Measurements from ENCODE around the gene BTBD2. TPM values are rescaled to one million over a fixed set of nuclear protein-coding genes. Genes with fewer than 3 reads are reported as not detected.

BTBD2 gene
- total and polyA plus RNA-seq, 4 donors, result 7.4 to 25.1 (median 20.2) TPM

GRCh38 chr19:1952635-1953034 lies 62.9 kb downstream of the BTBD2 start:
- Histone ChIP-seq H3K27me3 (ENCODE audit: control insufficient read depth in 4 of 4, insufficient read depth in 4 of 4, low read length in 3 of 4) (no peaks in the 10 kb centered on the region), H3K4me3 (ENCODE audit: low read depth in 1 of 3, low read length in 3 of 3) (no peak overlapping the region), H3K4me1 (ENCODE audit: control insufficient read depth in 4 of 4, insufficient read depth in 4 of 4, low read length in 3 of 4) (no peaks in the 10 kb centered on the region), H3K27ac (ENCODE audit: low read depth in 1 of 2, low read length in 2 of 2) (no peak overlapping the region), H3K9ac (ENCODE audit: low read depth in 1 of 2, low read length in 2 of 2) (no peak overlapping the region), H3K36me3 (ENCODE audit: control insufficient read depth in 4 of 4, insufficient read depth in 3 of 4, low read depth in 1 of 4, low read length in 3 of 4) (peaks cover 0 to 11% (median 2%) of the 10 kb centered on the region in 4 donors), H3K9me3 (ENCODE audit: control insufficient read depth in 4 of 4, low read length in 3 of 4) (no peaks in the 10 kb centered on the region)
- no peak for TF ChIP-seq ATF3 (IDR thresholded peaks at IDR 0.05)
- TF ChIP-seq HNF4G (IDR thresholded peaks at IDR 0.05), result no peak
- TF ChIP-seq TAF1 (conservative IDR thresholded peaks at IDR 0.05), result no peak
- TF ChIP-seq HNF4A (conservative IDR thresholded peaks at IDR 0.05), result no peak
- no peak for TF ChIP-seq ZBTB33 (IDR thresholded peaks at IDR 0.05)
- no peak for TF ChIP-seq RAD21 (IDR thresholded peaks at IDR 0.05)
- TF ChIP-seq SP1 (IDR thresholded peaks at IDR 0.05), result no peak
- TF ChIP-seq EGR1 (IDR thresholded peaks at IDR 0.05; ENCODE audit: low read depth in 2 of 2), result no peak
- TF ChIP-seq FOXA1 (IDR thresholded peaks at IDR 0.05), result no peak
- no peak for TF ChIP-seq YY1 (IDR thresholded peaks at IDR 0.05)
- TF ChIP-seq GABPA (IDR thresholded peaks at IDR 0.05 in 1 of 2, conservative IDR thresholded peaks at IDR 0.05 in 1 of 2), result no peak
- WGBS, result 93% methylated on average over 21 of the region's 21 CpGs
- no peak for DNase-seq (ENCODE audit: low spot score)

- no peaks in the 10 kb centered on the region for H3K27me3 ChIP-seq (ENCODE audit: control insufficient read depth in 4 of 4, insufficient read depth in 4 of 4, low read length in 3 of 4)
- no peak overlapping the region for H3K27ac ChIP-seq (ENCODE audit: low read depth in 1 of 2, low read length in 2 of 2)
- no peaks in the 10 kb centered on the region for H3K9me3 ChIP-seq (ENCODE audit: control insufficient read depth in 4 of 4, low read length in 3 of 4)
- no peak for DNase-seq (ENCODE audit: low spot score)
- H3K36me3 ChIP-seq (ENCODE audit: control insufficient read depth in 4 of 4, insufficient read depth in 3 of 4, low read depth in 1 of 4, low read length in 3 of 4), result peaks cover 0 to 10% (median 2%) of the 10 kb centered on the region in 4 donors
- no peaks in the 10 kb centered on the region for H3K4me1 ChIP-seq (ENCODE audit: control insufficient read depth in 4 of 4, insufficient read depth in 4 of 4, low read length in 3 of 4)
- 97% methylated on average over 16 of the region's 16 CpGs for WGBS
- H3K4me3 ChIP-seq (ENCODE audit: low read depth in 1 of 3, low read length in 3 of 3), result no peak overlapping the region
- H3K9ac ChIP-seq (ENCODE audit: low read depth in 1 of 2, low read length in 2 of 2), result no peak overlapping the region
- TF ChIP-seq ZBTB33 (IDR thresholded peaks at IDR 0.05) (no peak), ATF3 (IDR thresholded peaks at IDR 0.05) (no peak), EGR1 (IDR thresholded peaks at IDR 0.05; ENCODE audit: low read depth in 2 of 2) (no peak), YY1 (IDR thresholded peaks at IDR 0.05) (no peak), MAX (IDR thresholded peaks at IDR 0.05) (no peak), HNF4A (conservative IDR thresholded peaks at IDR 0.05) (no peak), CTCF (IDR thresholded peaks at IDR 0.05; ENCODE audit: low read depth, low read length, missing input control) (no peak), TAF1 (conservative IDR thresholded peaks at IDR 0.05) (no peak), RXRA (IDR thresholded peaks at IDR 0.05) (no peak), HNF4G (IDR thresholded peaks at IDR 0.05) (no peak), FOXA1 (IDR thresholded peaks at IDR 0.05) (no peak), RAD21 (IDR thresholded peaks at IDR 0.05) (no peak), NR2F2 (IDR thresholded peaks at IDR 0.05) (no peak)
These were observed 64.9 kb downstream of the BTBD2 start for GRCh38 chr19:1950640-1951039.

Data from liver (tissue), 9 donors.